SK-N-MC (cell line): ENCODE results near the gene LYPD8.

Experiments used
- DNase-seq: peaks from one replicate; pipeline ENCODE4 v3.0.0-alpha.2; 2011; ENCODE audit warnings: low read depth, low spot score
- H3K27ac ChIP-seq: fragments of 200-600 bp; sonication (generic); 2 replicates; pipeline ENCODE4 v1.5.1; 2016; ENCODE audit warnings: mixed run types
- H3K36me3 ChIP-seq: fragments of 200-600 bp; sonication (generic); 2 replicates; pipeline ENCODE4 v1.6.1; 2017; ENCODE audit warnings: antibody characterized with exemption, low read length, mixed read lengths; ENCODE audit not compliant: insufficient read depth
- H3K4me3 ChIP-seq: fragments of 200-600 bp; sonication (generic); 2 replicates; pipeline ENCODE4 v1.5.1; 2016
- H3K9ac ChIP-seq: fragments of 200-600 bp; sonication (generic); 2 replicates; pipeline ENCODE4 v1.8.0; 2017; ENCODE audit warnings: mixed run types, mixed read lengths; ENCODE audit not compliant: insufficient read length
- H3K9me3 ChIP-seq: fragments of 200-600 bp; sonication (generic); 2 replicates; pipeline ENCODE4 v1.6.1; 2017; ENCODE audit warnings: low read depth, mild to moderate bottlenecking, antibody characterized with exemption, low read length, moderate library complexity, mixed read lengths
- EZH2 ChIP-seq: fragments of 200-600 bp; sonication (generic); IDR thresholded peaks from one replicate; pipeline ENCODE4 v1.6.1; 2017; ENCODE audit warnings: antibody characterized with exemption
- FOXP2 ChIP-seq: optimal IDR thresholded peaks from 2 replicates; pipeline ENCODE3; 2011; ENCODE audit warnings: mild to moderate bottlenecking, moderate library complexity; ENCODE audit not compliant: insufficient read depth; ENCODE audit errors: extremely low read length, control extremely low read depth
- POLR2AphosphoS5 ChIP-seq: IDR thresholded peaks from 2 replicates; pipeline ENCODE4 v1.6.1; 2012; ENCODE audit warnings: mild to moderate bottlenecking, low read depth, low read length, borderline replicate concordance

LYPD8 gene

GRCh38 chr1:248699099-248699498, 56.5 kb downstream of the LYPD8 start:
- Histone ChIP-seq H3K27ac (no peak overlapping the region), H3K9me3 (no peaks in the 10 kb centered on the region)
- TF ChIP-seq EZH2 (no peak), POLR2AphosphoS5 (no peak), FOXP2 (no peak)

GRCh38 chr1:248697907-248698306, 57.7 kb downstream of the LYPD8 start:
- Histone ChIP-seq H3K9me3 (no peaks in the 10 kb centered on the region), H3K9ac (no peak overlapping the region), H3K36me3 (no peaks in the 10 kb centered on the region), H3K27ac (no peak overlapping the region), H3K4me3 (no peak overlapping the region)
- DNase-seq = no peak
- no peak for TF ChIP-seq POLR2AphosphoS5
- TF ChIP-seq EZH2 = no peak
- TF ChIP-seq FOXP2 = no peak

More at GRCh38 chr1:248699099-248699498, 56.5 kb downstream of the LYPD8 start:
- Histone ChIP-seq H3K4me3 (no peak overlapping the region), H3K9ac (no peak overlapping the region), H3K36me3 (no peaks in the 10 kb centered on the region)
- no peak for DNase-seq

GRCh38 chr1:248696774-248697173, 58.8 kb downstream of the LYPD8 start:
- no peak overlapping the region for H3K27ac ChIP-seq
- no peaks in the 10 kb centered on the region for H3K36me3 ChIP-seq
- H3K9ac ChIP-seq = no peak overlapping the region
- DNase-seq = no peak
- TF ChIP-seq POLR2AphosphoS5 (no peak), FOXP2 (no peak), EZH2 (no peak)
- no peak overlapping the region for H3K4me3 ChIP-seq
- no peaks in the 10 kb centered on the region for H3K9me3 ChIP-seq

- no peak overlapping the region for H3K9ac ChIP-seq
- no peaks in the 10 kb centered on the region for H3K36me3 ChIP-seq
- no peaks in the 10 kb centered on the region for H3K9me3 ChIP-seq
- no peak overlapping the region for H3K4me3 ChIP-seq
- DNase-seq = no peak
- no peak for TF ChIP-seq FOXP2
- no peak for TF ChIP-seq POLR2AphosphoS5
- no peak for TF ChIP-seq EZH2
- H3K27ac ChIP-seq = no peak overlapping the region
Measured at GRCh38 chr1:248696261-248696660, 59.3 kb downstream of the LYPD8 start.

- DNase-seq = no peak
- TF ChIP-seq FOXP2 = no peak
- no peak for TF ChIP-seq POLR2AphosphoS5
- no peak for TF ChIP-seq EZH2
- Histone ChIP-seq H3K27ac (no peak overlapping the region), H3K9ac (no peak overlapping the region), H3K4me3 (no peak overlapping the region), H3K36me3 (no peaks in the 10 kb centered on the region), H3K9me3 (no peaks in the 10 kb centered on the region)
Measured at GRCh38 chr1:248695451-248696132, 60.0 kb downstream of the LYPD8 start.

GRCh38 chr1:248691567-248692155, 63.9 kb downstream of the LYPD8 start:
- Histone ChIP-seq H3K4me3 (no peak overlapping the region), H3K36me3 (no peaks in the 10 kb centered on the region), H3K9me3 (no peaks in the 10 kb centered on the region), H3K27ac (no peak overlapping the region), H3K9ac (no peak overlapping the region)
- TF ChIP-seq POLR2AphosphoS5 (no peak), FOXP2 (no peak), EZH2 (no peak)
- no peak for DNase-seq
